GM12892 (cell line): ENCODE results near the gene IL24.
A peak's percentile ranks its signal among the peaks of the same experiment; 100 is the strongest.
"Not testable (repeated sequence)": the region's sequence is repeated elsewhere in the genome, so short reads cannot be mapped to it uniquely, and the experiment has no call there.

Experiments used
- DNase-seq: peaks from one replicate; pipeline ENCODE4 v3.0.0; 2011; ENCODE audit not compliant: insufficient read length
- FAIRE-seq: peaks from 2 replicates; lab custom pipeline; 2011; peaks lifted over from hg19 to GRCh38; lab: Jason Lieb, UNC
- POLR2A ChIP-seq: IDR thresholded peaks from 2 replicates; pipeline ENCODE4 v1.6.1; 2011; ENCODE audit warnings: low read depth, low read length, control low read depth
- POLR2AphosphoS5 ChIP-seq: IDR thresholded peaks from 2 replicates; pipeline ENCODE4 v1.6.1; 2011; ENCODE audit warnings: low read depth, low read length, control low read depth
- TAF1 ChIP-seq: IDR thresholded peaks from 2 replicates; pipeline ENCODE4 v1.6.1; 2011; ENCODE audit warnings: low read depth, mild to moderate bottlenecking, control low read depth, low read length, borderline replicate concordance

The IL24 gene

GRCh38 chr1:206923009-206923960 lies 26.0 kb downstream of the IL24 start:
- TF ChIP-seq TAF1, result 0 out of 2 replicates have a peak, but pooled peaks have one; percentile 50
- TF ChIP-seq POLR2A, result peak; percentile 62
- TF ChIP-seq POLR2AphosphoS5, result peak; percentile 65
- FAIRE-seq (peak; percentile 76), DNase-seq (peak; percentile 49)

DNA sequence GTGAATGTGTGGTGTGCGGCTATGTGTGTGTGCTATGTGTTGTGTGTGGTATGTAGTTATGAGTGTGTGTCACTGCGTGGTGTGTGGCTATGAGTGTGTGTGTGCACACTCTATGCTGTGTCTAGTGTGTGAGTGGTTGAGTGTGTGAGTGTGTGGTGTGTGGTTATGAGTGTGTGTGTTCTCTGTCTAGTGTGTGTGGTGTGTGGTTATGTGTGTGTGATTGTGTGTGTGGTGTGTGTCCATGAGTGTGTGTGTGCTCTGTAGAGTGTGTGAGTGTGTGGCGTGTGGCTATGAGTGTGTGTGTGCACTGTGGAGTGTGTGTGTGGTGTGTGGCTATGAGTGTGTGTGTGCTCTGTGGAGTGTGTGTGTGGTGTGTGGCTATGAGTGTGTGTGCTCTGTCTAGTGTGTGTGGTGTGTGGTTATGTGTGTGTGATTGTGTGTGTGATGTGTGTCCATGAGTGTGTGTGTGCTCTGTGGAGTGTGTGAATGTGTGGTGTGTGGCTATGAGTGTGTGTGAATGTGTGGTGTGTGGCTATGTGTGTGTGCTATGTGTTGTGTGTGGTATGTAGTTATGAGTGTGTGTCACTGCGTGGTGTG lies 26.8 kb downstream of the IL24 start:
- not testable (repeated sequence) for DNase-seq
- peak; percentile 99 for FAIRE-seq
- TF ChIP-seq POLR2A (0 out of 2 replicates have a peak, but pooled peaks have one; percentile 13), POLR2AphosphoS5 (0 out of 2 replicates have a peak, but pooled peaks have one; percentile 20)

- DNase-seq (no peak), FAIRE-seq (no peak)
- no peak for TF ChIP-seq POLR2AphosphoS5
- TF ChIP-seq POLR2A, result no peak
- no peak for TF ChIP-seq TAF1
Measured at GRCh38 chr1:206924592-206925105, 27.4 kb downstream of the IL24 start.

GRCh38 chr1:206925106-206925736 lies 28.0 kb downstream of the IL24 start:
- no peak for TF ChIP-seq POLR2A
- no peak for TF ChIP-seq POLR2AphosphoS5
- no peak for TF ChIP-seq TAF1
- DNase-seq (peak; percentile 64), FAIRE-seq (peak; percentile 53)

DNA sequence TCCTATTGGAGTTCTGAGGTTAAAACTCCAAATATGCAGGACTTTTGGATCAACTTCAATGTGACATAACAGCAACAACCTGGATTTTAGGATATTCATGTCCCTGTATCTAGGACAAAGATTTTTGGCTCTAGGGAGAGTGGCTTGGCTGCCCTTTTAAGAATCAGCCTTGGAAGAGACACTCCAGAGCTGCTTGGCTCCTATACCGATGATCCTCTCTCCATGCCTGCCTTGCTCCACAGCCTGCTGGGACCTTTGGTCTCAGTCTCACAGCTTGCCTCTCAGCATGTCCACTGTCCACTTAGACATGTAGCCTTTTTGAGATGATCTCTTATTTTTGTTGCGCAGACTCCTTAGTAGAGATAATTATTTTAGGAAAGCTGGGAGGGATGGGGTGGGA lies 29.0 kb downstream of the IL24 start:
- DNase-seq (no peak), FAIRE-seq (no peak)
- TF ChIP-seq POLR2A (no peak), POLR2AphosphoS5 (no peak), TAF1 (no peak)

DNA sequence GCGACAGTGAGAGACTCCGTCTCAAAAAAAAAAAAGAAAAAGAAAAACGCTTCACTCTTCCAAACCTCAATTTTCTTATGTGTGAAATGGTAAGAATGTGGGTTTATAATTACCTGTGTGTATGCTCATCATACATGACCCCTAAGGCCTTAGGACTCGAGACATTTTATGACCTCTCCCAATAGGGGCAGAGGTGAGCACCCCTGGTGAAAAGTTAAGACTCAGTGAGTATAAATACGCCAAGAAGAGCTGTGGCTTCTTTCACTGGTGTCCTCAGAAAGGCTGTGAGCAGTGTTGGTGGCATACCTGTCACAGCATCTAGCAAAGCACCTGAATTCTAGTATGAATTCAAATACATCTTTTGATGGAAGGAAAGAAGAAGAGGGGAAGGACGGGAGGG lies 32.3 kb downstream of the IL24 start:
- FAIRE-seq, result no peak
- TF ChIP-seq POLR2A (no peak), TAF1 (no peak), POLR2AphosphoS5 (no peak; the same call in 1 of the 2 replicates)
- DNase-seq, result no peak

- FAIRE-seq (peak; percentile 97), DNase-seq (peak; percentile 70)
- TF ChIP-seq POLR2A (peak; percentile 55; the same call in 1 of the 2 replicates), TAF1 (no peak), POLR2AphosphoS5 (peak; percentile 36; the same call in 1 of the 2 replicates)
Measured at GRCh38 chr1:206930210-206930798, 33.1 kb downstream of the IL24 start.

- TF ChIP-seq TAF1 (no peak), POLR2AphosphoS5 (no peak), POLR2A (no peak)
- DNase-seq (peak; percentile 47), FAIRE-seq (peak; percentile 36)
Measured at GRCh38 chr1:206931709-206932108, 34.5 kb downstream of the IL24 start.

- DNase-seq (no peak), FAIRE-seq (no peak)
- TF ChIP-seq POLR2A (no peak), POLR2AphosphoS5 (no peak), TAF1 (no peak)
Measured at GRCh38 chr1:206932177-206932576, 34.9 kb downstream of the IL24 start.

DNA sequence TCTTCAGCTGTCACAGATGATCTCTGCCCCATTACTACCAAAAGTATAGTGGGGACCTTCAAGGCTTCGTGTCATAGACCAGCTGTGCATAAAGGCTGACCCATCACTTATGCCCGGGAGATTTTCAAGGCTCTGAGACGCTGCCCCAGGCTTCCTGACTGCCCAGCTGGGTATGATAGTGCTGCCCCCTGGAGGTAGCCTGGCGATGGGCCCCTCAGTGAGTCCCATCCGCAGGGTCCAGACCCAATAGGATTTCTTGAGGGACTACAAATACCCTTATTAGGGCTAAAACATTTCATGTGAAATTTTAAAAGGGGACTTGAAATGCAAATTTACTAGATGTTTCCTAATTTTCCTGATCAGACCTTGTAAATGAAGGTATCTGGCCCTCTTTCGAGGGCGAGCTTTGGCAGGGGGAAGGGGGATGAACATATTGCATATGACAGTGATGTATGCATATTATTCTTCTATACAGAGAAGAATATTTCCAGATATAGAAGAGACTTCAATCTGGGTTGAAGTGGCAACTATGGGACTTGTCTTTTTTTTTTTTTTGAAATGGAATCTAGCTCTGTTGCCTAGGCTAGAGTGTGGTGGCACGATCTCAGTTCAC lies 36.2 kb downstream of the IL24 start:
- peak; percentile 58 for DNase-seq
- TF ChIP-seq POLR2A (no peak), TAF1 (no peak), POLR2AphosphoS5 (no peak)
- peak; percentile 48 for FAIRE-seq
